Fibroblast of skin of scalp (primary cell): ENCODE data around the gene EXPH5.

Experiments
- DNase-seq: peaks from one replicate; pipeline ENCODE4 v3.0.0-alpha.2; 2013

Gene EXPH5

DNA sequence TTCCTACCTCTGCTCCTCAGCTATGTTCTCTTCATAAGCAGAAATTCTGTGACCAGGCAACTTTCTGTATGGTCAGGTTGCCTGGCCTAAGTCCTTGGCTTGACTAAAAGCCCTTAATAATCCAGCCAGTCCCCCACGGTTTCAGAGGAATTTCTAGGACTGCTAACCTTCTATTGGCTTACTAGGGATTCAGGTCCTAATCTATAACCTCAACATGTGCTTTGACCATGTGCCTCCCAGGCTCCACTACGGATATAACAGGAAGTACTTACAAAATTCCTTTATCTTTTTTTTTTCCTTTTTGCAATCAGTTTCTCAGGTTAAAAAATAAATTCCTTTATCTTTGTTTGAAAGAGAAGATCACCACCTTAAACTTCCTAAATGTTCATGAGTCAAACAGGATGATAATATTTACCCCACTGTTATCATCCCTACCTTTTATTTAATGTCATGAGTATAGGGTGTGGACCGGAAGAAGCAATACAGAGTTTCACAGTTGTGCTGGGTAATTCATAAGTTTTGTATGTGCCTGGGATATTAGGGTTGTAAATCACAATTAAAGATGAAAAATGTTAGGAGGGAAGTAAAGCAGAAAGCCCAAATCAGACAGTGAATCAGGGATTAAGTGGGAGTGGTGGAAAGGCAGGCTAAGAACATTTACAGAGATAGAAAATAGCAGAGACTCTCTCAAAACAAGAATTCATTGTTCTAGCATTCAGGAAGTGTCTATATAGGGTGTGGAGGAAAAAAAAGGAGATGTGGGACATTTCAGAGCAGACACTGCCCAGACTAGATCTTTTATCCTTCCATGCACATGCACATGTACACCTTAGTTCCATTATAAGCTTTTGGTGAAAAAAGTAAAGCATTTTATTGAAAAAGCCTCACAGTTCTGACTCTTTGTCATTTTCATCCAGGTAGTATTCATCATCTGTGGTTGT, 84.6 kb downstream of the EXPH5 start:
- no peak for DNase-seq

DNA sequence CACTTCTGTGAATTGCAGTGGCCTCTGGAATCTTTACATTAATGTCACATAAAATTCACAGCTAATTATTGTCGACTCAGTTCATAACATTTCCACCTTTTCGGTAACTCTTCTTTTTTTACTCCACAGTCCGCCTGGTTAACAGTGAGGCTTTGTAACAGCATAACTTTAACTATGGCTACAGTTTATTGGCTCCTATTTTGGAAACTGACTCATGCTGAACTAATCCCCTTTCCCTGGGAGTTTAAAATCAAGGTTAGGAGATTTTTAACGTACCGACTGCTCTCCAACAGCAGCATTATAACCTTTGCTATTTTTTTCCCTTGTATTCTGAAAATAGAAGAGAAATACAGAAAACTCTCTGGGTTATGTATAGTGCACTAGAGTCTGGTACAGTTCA, 92.2 kb downstream of the EXPH5 start:
- DNase-seq: no peak

DNA sequence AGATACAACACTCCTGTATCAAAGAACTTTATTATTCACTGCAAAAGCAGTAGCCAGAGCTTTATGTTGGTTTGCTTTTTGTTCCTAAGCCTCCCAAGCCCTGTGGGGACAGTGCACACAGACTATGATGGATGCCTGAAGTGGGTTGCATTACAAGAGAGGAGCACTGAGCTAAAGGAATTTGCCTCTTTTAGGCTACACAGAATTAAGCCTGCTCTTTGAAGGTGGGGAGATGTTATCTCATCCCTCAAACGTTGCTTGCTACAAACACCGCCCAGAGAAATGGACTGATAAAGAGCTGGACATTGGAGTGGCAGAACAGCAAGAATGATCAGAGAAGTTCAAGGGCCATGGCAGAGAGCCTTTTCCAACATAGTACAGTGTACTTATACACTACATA, 92.8 kb downstream of the EXPH5 start:
- DNase-seq: no peak

DNA sequence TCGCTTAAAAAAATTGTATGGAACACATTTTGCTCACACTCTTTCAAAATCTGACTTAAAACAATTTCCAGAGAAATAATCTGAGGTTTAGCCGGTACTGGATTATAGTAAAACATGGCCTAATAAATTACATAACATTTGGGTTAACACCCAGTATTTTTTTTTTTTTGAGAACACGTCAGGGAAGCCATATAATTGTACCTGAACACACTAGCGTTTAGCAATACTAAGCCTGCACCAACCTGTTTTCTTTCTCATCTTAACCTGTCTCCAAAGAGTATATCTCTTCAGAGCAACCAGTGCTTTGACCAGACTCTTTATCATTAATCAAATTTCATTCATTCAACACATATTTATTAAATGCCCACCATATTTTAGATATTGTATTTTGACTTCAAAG, 93.4 kb downstream of the EXPH5 start:
- no peak for DNase-seq

GRCh38 chr11:108498816-108499408, 94.7 kb downstream of the EXPH5 start:
- no peak for DNase-seq

GRCh38 chr11:108498046-108498815, 95.3 kb downstream of the EXPH5 start, which contains the start of gene POGLUT3:
TSS of gene POGLUT3 (minus strand) at chr11:108498384. CDS start at chr11:108498366, 18 bp downstream.
- peak; percentile 70 for DNase-seq

- peak; percentile 98 for DNase-seq
Measured at GRCh38 chr11:108497317-108498045, 96.1 kb downstream of the EXPH5 start.

DNA sequence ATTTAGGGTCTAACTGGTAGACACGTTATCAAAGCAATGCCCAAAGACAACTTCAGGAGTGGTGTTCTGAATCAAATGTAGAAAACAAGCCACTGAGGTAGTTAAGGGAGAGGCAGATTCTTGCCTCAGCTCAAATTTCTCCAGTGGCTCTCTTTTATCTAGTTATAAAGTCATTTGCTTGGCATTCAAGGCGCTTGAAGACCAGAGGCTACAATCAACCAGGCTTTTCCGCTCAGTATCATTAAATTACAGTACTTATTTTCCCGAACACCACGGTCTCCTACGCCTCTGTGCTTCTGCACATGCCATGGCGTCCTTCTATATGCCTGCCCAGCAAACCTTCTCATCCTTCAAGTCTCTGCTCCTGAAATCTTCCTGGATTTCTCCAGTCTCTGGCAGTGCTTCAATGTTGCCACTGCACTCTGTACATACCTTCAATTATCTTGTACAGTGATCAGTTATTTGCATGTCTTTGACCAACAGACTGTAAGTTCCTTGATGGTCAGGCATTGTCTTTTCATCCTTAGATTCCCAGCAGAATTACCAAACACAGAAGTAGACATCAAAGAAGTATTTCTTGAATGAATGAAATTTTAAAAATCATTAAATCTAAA, 96.8 kb downstream of the EXPH5 start:
- DNase-seq: no peak

DNA sequence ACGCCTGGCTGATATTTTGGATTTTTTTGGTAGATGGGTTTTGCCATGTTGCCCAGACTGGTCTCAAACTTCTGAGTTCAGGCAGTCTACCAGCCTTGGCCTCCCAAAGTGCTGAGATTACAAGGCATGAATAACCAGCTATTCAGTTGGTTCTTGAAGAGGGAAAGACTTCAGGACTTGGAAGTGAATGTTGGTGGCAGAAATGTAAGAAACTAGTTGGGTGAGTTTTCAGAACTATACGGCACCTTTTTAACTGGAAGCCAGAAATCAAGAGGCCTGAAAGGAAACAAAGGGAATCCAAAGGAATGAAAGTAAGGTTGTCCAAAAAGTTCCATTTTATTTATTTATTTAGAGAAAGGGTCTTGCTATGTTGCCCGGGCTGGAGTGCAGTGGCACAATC, 98.2 kb downstream of the EXPH5 start:
- no peak for DNase-seq

DNA sequence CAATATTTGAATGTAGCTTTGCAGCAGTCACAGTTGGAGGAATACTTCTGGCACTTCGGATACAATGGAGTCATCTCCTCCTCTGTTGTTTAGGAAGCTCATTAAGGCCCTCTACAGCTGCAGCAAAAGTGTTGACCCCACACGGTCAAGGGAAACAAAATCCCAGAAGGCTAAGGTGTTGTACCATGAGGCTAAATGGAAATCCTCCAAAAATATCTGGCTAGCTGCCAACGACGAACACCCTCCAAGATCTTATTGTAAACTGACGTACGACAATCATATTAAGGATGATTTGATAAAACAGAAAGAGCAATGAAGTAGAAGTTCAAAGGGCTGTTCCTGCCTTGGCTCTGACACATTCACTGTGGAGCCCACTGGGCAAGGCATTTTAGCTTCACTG, 99.4 kb downstream of the EXPH5 start:
- no peak for DNase-seq

DNA sequence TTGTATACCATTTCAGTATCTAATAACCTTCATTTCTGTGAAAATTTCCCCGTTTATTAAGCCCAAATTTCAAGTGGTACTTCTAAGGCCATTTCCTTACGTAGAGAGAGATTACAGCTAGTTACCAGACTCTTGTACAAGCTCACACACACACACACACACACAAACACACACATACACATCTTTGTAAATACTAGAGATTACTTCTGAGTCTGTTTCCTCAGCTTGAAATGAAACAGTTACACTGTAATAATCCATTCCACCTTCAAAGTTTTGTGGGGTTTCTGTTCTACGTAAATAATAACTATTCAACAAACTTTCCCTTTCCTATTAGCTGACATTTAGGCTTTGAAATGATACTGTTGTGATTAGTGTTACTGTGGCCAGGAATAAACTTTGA, 101.6 kb downstream of the EXPH5 start:
- no peak for DNase-seq

GRCh38 chr11:108486828-108487227, 106.7 kb downstream of the EXPH5 start:
- no peak for DNase-seq

- no peak for DNase-seq
Measured at GRCh38 chr11:108486331-108486730, 107.2 kb downstream of the EXPH5 start.

DNA sequence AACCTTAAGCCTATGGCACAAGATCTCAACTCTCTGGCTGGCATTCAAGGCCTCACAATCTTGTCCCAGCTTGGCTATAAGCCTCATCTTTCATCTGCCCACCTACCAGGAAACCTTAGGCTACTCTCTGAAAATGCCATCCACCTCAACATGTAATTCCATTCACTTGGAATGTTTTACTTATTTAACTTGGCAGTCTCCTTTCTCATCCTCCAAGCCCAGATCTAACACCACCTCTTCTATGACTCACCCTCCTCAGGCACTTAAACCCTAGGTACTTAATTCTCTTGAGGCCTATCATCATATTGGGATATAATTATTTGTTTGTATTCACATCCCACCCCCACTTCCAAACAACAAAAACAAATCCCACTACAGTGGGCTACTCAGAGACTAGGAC, 110.4 kb downstream of the EXPH5 start:
- DNase-seq: no peak

GRCh38 chr11:108474664-108475463, 118.7 kb downstream of the EXPH5 start:
- DNase-seq: no peak

DNA sequence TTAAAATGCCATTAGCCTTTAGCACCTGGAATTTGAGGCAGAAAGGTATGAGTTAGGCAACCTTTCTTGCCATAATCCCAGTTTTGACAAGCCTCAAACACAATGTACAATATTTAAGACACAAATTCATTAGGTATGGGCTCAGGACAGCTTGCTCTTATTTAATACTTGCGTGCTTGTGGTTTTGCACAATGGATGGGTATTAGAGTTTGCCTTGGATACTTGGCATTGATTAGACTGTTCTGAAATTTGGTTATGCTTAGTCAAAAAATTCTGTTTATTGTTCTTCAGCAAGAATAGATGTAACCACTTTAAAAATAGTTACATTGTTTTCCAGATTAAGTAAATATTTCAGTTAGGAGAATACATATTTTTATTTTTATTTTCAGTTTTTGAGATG, 120.9 kb downstream of the EXPH5 start:
- DNase-seq: peak; percentile 11

DNA sequence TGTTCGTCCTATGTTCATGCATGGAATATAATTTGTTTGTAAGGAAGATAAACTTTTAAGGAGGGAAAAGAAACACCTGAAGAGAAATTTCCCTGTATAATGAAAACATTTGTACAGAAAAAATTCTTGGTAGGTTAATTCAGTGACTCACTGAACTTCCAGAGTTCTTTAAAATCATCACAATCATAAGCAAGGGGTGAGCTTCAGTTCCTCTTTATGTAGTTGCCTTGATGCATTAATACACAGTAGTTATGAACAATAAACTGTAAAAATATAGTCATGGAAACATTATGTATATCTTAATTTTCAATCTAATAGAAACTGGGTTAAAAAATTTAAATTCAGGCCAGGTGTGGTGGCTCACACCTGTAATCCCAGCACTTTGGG, 125.1 kb downstream of the EXPH5 start:
- no peak for DNase-seq

- peak; percentile 98 for DNase-seq
Measured at GRCh38 chr11:108467091-108467823, 126.3 kb downstream of the EXPH5 start, which contains the start of gene C11orf65. TSS of gene C11orf65 (minus strand) at chr11:108467529. CDS start at chr11:108461559, 5,970 bp downstream.

DNA sequence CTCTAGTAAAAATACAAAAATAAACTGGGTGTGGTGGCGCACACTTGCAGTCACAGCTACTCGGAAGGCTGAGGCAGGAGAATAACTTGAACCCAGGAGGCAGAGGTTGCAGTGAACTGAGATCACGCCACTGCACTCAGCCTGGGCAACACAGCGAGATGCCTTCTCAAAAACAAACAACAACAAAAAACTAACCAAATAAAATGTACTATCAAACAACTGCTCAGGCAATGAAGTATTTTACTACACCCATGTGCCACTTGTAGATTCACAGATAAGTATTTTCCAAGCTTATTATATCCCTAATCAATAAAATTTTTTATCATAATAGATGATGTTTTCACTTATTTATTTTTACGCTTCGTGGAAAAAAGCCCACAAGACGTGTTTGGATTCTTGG, 127.2 kb downstream of the EXPH5 start:
- no peak for DNase-seq
